Tongue (tissue), 2 donors: Measurements from ENCODE around the gene TNFAIP8. TPM values are rescaled to one million over a fixed set of nuclear protein-coding genes. Genes with fewer than 3 reads are reported as not detected.

Experiments used
- DNase-seq: peaks from one replicate; pipeline ENCODE4 v3.0.0-alpha.2; 2015
- total RNA-seq: library from RNA; depleted of rRNA; stranded (reverse); fragments of >200 nt; gene quantifications from one replicate; pipeline ENCODE4 v1.2.3, GENCODE V29; 2014

TNFAIP8 gene
- 33.8 TPM for total RNA-seq

- peak; percentile 81 for DNase-seq
Measured at GRCh38 chr5:119355685-119356611, at the start of gene TNFAIP8. TNFAIP8 (plus strand) TSS chr5:119356019; CDS start chr5:119356091, 72 bp downstream.

- DNase-seq: no peak
Measured at GRCh38 chr5:119307170-119307569, 48.6 kb upstream of the TNFAIP8 start.

- DNase-seq: no peak
Measured at GRCh38 chr5:119309326-119309725, 46.5 kb upstream of the TNFAIP8 start.

- DNase-seq: no peak
Measured at GRCh38 chr5:119311688-119312087, 44.1 kb upstream of the TNFAIP8 start.

- DNase-seq: no peak
Measured at GRCh38 chr5:119312403-119312802, 43.4 kb upstream of the TNFAIP8 start.

- no peak for DNase-seq
Measured at GRCh38 chr5:119313197-119313596, 42.6 kb upstream of the TNFAIP8 start.

- no peak for DNase-seq
Measured at GRCh38 chr5:119313658-119314605, 41.9 kb upstream of the TNFAIP8 start.

GRCh38 chr5:119315516-119315949 is 40.3 kb upstream of the TNFAIP8 start:
- no peak for DNase-seq

GRCh38 chr5:119316086-119316485 is 39.7 kb upstream of the TNFAIP8 start:
- no peak for DNase-seq

GRCh38 chr5:119316906-119317305 is 38.9 kb upstream of the TNFAIP8 start:
- no peak for DNase-seq

GRCh38 chr5:119318256-119318894 is 37.4 kb upstream of the TNFAIP8 start:
- DNase-seq: no peak

- DNase-seq: no peak
Measured at GRCh38 chr5:119319401-119319800, 36.4 kb upstream of the TNFAIP8 start.

- DNase-seq: no peak
Measured at GRCh38 chr5:119319890-119320289, 35.9 kb upstream of the TNFAIP8 start.

GRCh38 chr5:119321569-119322311 is 34.1 kb upstream of the TNFAIP8 start:
- no peak for DNase-seq

GRCh38 chr5:119322312-119322947 is 33.4 kb upstream of the TNFAIP8 start:
- DNase-seq: no peak

- no peak for DNase-seq
Measured at GRCh38 chr5:119322948-119323537, 32.8 kb upstream of the TNFAIP8 start.

- DNase-seq: no peak
Measured at GRCh38 chr5:119323601-119324000, 32.2 kb upstream of the TNFAIP8 start.

- no peak for DNase-seq
Measured at GRCh38 chr5:119324842-119325241, 31.0 kb upstream of the TNFAIP8 start.

- DNase-seq: no peak
Measured at GRCh38 chr5:119327018-119327417, 28.8 kb upstream of the TNFAIP8 start.

- DNase-seq: no peak
Measured at GRCh38 chr5:119328753-119329602, 26.8 kb upstream of the TNFAIP8 start.
